CD1c-positive myeloid dendritic cell (primary cell): ENCODE data around the gene HBS1L.

ENCODE experiments used
- DNase-seq: peaks from one replicate; pipeline ENCODE4 v3.0.0-alpha.2; 2016; ENCODE audit errors: extremely low spot score

The HBS1L gene

GRCh38 chr6:134911547-134911946 lies 143.1 kb downstream of the HBS1L start:
- no peak for DNase-seq

GRCh38 chr6:134910593-134910935 lies 144.1 kb downstream of the HBS1L start:
- no peak for DNase-seq
